SK-MEL-5 (cell line): Measurements from ENCODE around the gene NCOA7. TPM values are rescaled to one million over a fixed set of nuclear protein-coding genes. Genes with fewer than 3 reads are reported as not detected.
"Not testable (repeated sequence)": the region's sequence is repeated elsewhere in the genome, so short reads cannot be mapped to it uniquely, and the experiment has no call there.

Experiments
- DNase-seq: peaks from one replicate; pipeline ENCODE4 v3.0.0-alpha.2; 2016; ENCODE audit warnings: low read depth, low spot score
- in situ Hi-C: cut with HindIII; loops from 2 replicates; pipeline ENCODE4 v1.10.0; 2016; ENCODE audit warnings: low sequenced_read_pairs, high pct_unique_total_duplicates, low pct_unique_long_range_greater_than_20kb
- total RNA-seq: library from RNA; depleted of rRNA; stranded (reverse); fragments of >200 nt; shearing (Covaris generic); gene quantifications from 2 replicates; pipeline ENCODE4 v1.2.3, GENCODE V29; 2014

NCOA7 gene
- total RNA-seq, 1 experiment from 2014 or later: 23.7 TPM

- DNase-seq: no peak
- in situ Hi-C loops: no loop called here
Observed at GRCh38 chr6:125841356-125842090, 50.8 kb downstream of the NCOA7 start.

- DNase-seq: no peak
- in situ Hi-C loops: no loop called here
Observed at GRCh38 chr6:125842091-125842626, 51.4 kb downstream of the NCOA7 start.

- in situ Hi-C loops: no loop called here
- DNase-seq: peak; percentile 83
Observed at GRCh38 chr6:125843593-125843992, 52.8 kb downstream of the NCOA7 start.

- in situ Hi-C loops: no loop called here
Observed at GRCh38 chr6:125844989-125845388, 54.2 kb downstream of the NCOA7 start.

DNA sequence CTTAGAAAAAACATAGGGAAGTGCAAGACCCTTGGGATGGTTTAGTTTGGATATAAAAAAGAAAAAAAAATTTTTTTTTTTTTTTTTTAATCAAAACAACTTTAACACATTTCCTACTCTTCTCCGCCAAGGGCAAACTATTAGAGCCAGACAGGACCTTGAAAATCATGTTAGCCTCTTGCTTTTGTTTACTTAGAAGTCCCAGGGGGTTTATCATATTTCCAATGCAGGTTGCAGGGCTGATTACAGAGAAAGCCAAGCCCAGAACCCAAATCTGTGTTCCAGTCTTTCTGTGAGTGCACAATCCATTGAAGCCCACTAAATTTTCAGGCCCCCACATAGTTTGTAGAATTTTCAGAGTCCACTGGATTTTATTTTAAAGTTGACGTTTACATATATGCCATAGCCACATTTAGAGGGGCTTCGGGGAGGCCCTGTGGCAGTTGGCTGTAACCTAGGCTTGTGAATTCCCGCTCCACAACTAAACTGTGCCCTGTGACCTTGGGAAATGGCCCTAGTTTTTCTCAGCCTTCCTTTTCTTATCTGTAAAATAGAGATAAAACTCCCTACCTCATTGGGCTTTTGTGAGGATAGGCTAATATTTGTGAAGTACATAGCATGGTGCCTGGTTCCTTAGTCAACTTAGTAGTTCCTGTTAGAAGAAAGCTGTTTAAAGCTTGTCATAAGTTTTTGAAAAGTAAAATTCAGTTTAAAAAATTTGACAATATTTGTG lies 55.7 kb downstream of the NCOA7 start:
- in situ Hi-C loops: no loop called here
- no peak for DNase-seq

More at GRCh38 chr6:125844989-125845388, 54.2 kb downstream of the NCOA7 start:
- no peak for DNase-seq

DNA sequence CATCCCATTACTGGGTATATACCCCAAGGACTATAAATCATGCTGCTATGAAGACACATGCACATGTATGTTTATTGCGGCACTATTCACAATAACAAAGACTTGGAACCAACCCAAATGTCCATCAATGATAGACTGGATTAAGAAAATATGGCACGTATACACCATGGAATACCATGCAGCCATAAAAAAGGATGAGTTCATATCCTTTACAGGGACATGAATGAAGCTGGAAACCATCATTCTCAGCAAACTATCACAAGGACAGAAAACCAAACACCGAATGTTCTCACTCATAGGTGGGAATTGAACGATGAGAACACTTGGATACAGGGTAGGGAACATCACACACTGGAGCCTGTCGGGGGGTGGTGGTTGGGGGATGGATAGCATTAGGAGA lies 57.5 kb downstream of the NCOA7 start:
- DNase-seq, in situ Hi-C loops: not testable (repeated sequence)

DNA sequence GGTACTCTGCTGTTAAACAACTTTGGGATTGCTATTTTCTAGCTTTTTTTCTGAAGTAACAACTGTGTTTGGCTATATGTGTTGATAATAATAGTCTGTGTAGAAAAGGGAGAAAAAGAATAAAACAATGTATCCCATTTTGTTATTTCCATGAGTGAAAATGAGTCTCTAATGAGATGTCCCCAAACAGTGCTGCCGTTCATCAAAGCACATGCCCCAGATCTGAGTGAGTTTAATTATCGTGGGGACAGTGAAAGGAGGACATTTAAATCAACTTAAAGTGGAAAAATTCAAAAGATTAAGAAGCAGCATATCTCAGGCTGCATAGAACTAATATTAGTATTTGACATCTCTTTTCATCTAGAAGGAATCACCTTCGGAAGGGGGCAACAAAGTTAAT lies 59.6 kb downstream of the NCOA7 start:
- in situ Hi-C loops: no loop called here
- DNase-seq: no peak

GRCh38 chr6:125852587-125852986 lies 61.8 kb downstream of the NCOA7 start:
- in situ Hi-C loops: no loop called here
- no peak for DNase-seq

DNA sequence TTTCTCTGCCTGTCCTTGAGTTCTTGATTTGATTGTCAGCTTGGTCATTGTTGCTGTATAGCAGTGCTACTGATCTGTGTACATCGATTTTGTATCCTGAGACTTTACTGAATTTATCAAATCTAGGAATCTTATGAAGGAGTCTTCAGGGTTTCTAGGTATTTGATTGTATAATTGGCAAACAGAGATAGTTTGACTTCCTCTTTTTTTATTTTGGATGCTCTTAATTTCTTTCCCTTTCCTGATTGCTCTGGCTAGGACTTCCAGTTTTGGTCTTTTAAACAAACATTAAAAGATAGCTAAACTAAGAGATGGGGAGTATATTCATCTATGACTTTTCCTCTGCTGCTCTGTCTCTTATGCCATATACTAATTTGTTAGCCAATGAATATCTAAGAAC lies 62.4 kb downstream of the NCOA7 start:
- in situ Hi-C loops: no loop called here
- no peak for DNase-seq

DNA sequence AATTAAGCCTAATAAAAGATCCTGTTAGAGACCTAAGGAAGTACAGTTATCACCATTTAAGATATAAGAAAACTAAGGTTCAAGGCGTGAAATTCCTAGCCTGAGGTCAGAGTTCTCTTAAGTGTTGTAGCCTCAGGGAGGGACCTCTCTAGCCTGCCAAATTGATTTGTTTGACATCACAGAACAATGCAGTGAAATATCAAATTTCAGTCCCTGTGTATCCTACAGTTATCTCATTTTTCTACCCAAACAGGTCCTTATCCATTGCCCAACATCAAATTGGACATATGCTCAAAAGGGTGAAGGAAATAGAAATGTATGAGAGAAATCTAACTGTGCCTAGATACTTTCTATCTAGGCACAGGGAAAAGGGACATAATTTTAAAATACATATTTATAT lies 63.0 kb downstream of the NCOA7 start:
- in situ Hi-C loops: no loop called here
- DNase-seq: no peak

- in situ Hi-C loops: no loop called here
- no peak for DNase-seq
Observed at GRCh38 chr6:125854355-125854754, 63.6 kb downstream of the NCOA7 start.

GRCh38 chr6:125855783-125856182 lies 65.0 kb downstream of the NCOA7 start:
- in situ Hi-C loops: no loop called here

DNA sequence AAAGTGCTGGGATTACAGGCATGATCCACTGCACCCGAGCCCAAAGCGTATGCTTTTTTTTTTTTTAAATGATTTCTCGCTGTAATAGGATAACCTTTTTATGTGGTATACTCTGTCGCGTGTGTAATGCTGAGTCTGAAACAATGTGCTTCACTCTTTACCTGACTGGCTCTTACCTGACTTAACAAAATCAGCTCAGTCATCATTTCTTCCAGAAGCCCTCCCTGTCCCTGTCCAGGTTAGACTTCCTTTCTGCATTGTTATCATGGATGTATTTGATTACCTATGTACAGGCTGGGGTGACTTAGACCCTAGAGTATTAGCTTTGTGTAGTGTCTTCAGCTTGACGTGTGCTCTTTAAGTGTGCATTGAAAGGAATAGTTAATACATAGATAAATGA lies 67.1 kb downstream of the NCOA7 start:
- in situ Hi-C loops: no loop called here
- DNase-seq: no peak

More at GRCh38 chr6:125855783-125856182, 65.0 kb downstream of the NCOA7 start:
- no peak for DNase-seq

DNA sequence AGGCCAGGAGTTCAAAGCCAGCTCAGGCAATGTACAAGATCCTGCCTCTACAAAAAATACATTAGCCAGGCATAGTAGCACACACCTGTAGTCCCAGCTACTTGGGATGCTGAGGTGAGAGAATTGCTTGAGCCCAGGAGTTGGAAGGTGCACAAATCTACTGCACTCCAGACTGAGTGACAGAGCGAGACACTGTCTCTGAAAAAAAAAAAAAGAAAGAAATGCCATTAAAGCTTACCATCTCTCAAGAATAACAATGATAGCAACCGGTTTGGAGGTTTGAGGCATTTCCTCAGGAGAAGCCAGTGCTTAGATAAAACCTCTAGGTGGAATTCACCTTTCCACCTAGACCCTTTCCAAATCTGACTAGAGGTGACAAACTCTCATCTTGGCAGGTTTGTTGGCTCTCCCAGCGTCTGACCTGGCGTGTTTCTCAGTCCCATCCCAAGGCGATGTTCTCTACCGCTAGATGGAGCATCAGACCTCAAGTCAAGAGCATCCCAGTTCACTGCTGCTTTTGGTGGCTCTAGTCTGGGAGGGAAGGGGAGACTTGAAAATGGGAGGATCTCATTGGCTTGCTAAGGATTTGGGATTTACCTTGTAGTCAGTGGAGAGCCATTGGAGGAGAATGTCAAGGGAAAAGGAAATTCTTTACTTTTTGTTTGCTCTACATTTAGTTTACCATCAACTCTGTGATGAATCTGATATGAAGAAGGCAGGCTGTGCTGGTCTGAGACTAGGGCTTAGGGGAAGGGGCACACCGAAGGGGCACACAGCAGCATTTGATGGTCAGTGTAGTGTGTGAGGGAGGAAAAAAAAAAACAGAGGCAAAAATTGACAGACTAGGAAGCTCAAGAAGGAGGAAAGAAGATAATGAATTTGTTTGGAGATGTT lies 67.9 kb downstream of the NCOA7 start:
- peak; percentile 86 for DNase-seq
- in situ Hi-C loops: no loop called here

DNA sequence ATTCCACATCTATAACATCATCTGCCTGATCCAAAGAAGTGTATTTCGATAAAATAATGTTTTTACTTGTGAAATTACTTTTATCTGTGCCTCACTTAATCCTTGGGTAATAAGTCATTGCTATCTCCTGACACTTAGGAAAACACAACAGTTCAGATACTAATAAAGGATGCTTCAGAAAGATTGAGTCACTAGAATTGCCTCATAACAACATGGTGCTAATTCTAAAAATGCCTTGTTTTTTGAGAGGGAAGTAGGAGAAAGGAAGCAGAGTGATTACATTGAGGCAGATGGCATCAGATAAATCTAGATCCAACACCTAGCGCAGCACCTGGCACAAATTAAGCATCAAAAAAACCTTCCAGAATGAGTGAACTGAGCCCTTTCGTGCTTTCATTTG lies 69.0 kb downstream of the NCOA7 start:
- in situ Hi-C loops: no loop called here
- no peak for DNase-seq

- in situ Hi-C loops: no loop called here
- no peak for DNase-seq
Observed at GRCh38 chr6:125863023-125863422, 72.3 kb downstream of the NCOA7 start.

DNA sequence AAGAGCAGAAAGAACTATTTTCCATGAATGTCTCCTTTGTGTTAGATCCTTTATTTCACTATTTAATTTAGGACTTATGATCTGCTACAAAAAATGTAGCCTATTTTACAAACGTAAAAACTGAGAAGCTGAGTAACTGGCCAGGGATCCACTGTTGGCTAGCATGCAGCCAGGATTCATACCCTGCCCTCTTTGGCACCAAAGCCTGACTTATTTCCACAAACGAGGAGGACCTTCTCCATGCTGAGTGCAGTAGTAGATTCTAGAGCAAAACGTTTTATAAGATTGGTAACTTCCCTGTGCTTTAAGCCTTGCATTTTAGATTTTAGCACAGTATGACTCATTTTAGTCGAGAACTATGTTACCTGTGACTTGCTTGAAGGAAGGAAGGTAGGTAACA lies 74.3 kb downstream of the NCOA7 start:
- no peak for DNase-seq
- in situ Hi-C loops: no loop called here

DNA sequence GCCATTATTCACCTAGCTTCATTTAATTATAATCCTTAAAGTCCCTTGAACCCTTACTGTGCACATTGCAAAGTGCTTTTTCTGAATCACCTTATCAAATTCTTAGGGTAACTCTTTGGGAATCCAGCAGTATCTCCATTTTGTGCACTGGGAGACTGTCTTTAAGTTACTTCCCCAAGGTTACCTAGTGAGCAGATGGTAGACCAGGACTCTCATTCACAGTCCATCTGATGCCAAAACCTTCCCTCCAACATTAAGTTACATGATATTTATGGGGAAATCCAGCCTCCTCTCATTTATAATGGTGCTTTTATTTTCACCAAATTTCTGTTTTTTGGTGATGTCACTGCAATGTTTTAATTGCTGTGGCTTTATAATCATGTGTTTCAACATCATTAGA lies 75.7 kb downstream of the NCOA7 start:
- no peak for DNase-seq
- in situ Hi-C loops: no loop called here
